Vagina (tissue), 2 donors: ENCODE results near the gene PAX4. TPM values are rescaled to one million over a fixed set of nuclear protein-coding genes. Genes with fewer than 3 reads are reported as not detected.

Experiments
- DNase-seq, 2 donors: peaks; one replicate each; pipeline ENCODE4 v3.0.0-alpha.2; 2017; ENCODE audit errors: extremely low spot score in 2 of 2
- H3K27ac ChIP-seq: fragments of 200-600 bp; sonication (generic); one replicate; pipeline ENCODE4 v1.5.1; 2019
- H3K27me3 ChIP-seq: fragments of 200-600 bp; sonication (generic); one replicate; pipeline ENCODE4 v1.5.1; 2019
- H3K36me3 ChIP-seq, 2 donors: fragments of 200-600 bp; sonication (generic); one replicate each; pipeline ENCODE4 v1.5.1; 2017 to 2019
- H3K4me1 ChIP-seq: fragments of 200-600 bp; sonication (generic); one replicate; pipeline ENCODE4 v1.5.1; 2019
- H3K4me3 ChIP-seq, 2 donors: fragments of 200-600 bp; sonication (generic); 1 replicate in 1 of 2; 2 replicates in 1 of 2; pipeline ENCODE4 v1.5.1; 2016 to 2019
- H3K9me3 ChIP-seq: fragments of 200-600 bp; sonication (generic); one replicate; pipeline ENCODE4 v1.5.1; 2019
- POLR2A ChIP-seq, 2 donors: fragments of 450-650 bp; IDR thresholded peaks; one replicate each; pipeline ENCODE4 v1.6.1; 2017; ENCODE audit warnings: antibody characterized with exemption in 2 of 2, mild to moderate bottlenecking in 2 of 2, moderate library complexity in 2 of 2
- POLR2AphosphoS5 ChIP-seq, 2 donors: sonication (generic); formaldehyde crosslinking; IDR thresholded peaks; one replicate each; pipeline ENCODE4 v1.9.0; 2017; ENCODE audit warnings: antibody characterized with exemption in 2 of 2, mild to moderate bottlenecking in 2 of 2, low read depth in 1 of 2; ENCODE audit not compliant: insufficient read depth in 1 of 2
- intact Hi-C: fragments of 100-400 bp; cut with DNase I; formaldehyde crosslinking; loops from one replicate; pipeline ENCODE4 v1.15.1; 2023
- total RNA-seq: library from RNA; depleted of rRNA; stranded (reverse); fragments of >200 nt; gene quantifications from one replicate; pipeline ENCODE4 v1.2.3, GENCODE V29; 2016
- TF ChIP-seq, protein P1 (sequence below), 3 experiments: fragments of 450-650 bp in 2 of 3; fragments of 200-600 bp in 1 of 3; sonication (generic) in 1 of 3; IDR thresholded peaks; one replicate each; pipeline ENCODE4 v1.5.1; 2017 to 2019; ENCODE audit warnings: antibody characterized with exemption in 3 of 3, mild to moderate bottlenecking in 2 of 3, moderate library complexity in 2 of 3

PAX4 gene
- total RNA-seq, 1 donor from 2014 or later: not detected

DNA sequence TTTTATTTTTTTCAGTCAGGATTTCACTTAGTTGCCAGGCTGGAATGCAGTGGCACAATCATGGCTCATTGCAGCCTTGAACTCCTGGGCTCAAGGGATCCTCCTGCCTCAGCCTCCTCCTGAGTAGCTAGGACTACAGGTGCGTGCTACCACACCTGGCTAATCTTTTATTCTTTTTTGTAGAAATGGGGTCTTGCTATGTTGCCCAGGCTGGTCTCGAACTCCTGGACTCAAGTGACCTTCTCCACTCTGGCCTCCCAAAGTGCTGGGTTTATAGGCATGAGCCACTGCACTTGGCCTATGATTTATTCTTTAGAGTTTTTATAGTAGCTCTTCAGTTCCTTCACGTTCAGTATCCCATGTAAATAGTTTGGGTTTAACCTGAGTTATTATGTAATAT, 39.6 kb upstream of the PAX4 start:
- no peak for DNase-seq
- H3K36me3 ChIP-seq: no peaks in the 10 kb centered on the region
- intact Hi-C loops: no loop called here

DNA sequence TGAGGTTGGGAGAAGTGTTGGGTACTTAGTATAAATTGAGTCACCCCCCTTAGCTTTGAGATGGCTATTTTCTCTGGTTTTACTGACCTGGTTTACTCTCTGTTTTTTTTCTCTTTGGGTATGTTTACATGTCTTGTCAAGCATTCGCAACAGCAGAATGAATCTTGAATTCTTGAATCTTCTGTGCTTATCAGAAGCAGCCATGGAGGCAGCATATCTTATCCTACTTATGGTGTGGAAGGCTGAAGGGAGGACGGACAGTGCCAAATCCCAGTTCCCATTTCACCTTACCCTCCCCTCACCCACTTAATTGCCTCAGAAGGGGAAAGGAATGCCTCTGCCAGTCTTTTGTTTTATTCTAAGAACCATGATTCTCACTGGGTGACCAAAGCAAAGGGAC, 37.8 kb upstream of the PAX4 start:
- Histone ChIP-seq H3K4me3 (no peak overlapping the region), H3K36me3 (no peaks in the 10 kb centered on the region), H3K4me1 (peaks cover 41% of the 10 kb centered on the region), H3K27ac (no peak overlapping the region), H3K9me3 (no peaks in the 10 kb centered on the region), H3K27me3 (no peaks in the 10 kb centered on the region)
- intact Hi-C loops: no loop called here
- TF ChIP-seq POLR2A (IDR thresholded peaks at IDR 0.05) (no peak), POLR2AphosphoS5 (IDR thresholded peaks at IDR 0.05; ENCODE audit: insufficient read depth in 1 of 2, low read depth in 1 of 2) (no peak)
- TF ChIP-seq, protein P1, sequence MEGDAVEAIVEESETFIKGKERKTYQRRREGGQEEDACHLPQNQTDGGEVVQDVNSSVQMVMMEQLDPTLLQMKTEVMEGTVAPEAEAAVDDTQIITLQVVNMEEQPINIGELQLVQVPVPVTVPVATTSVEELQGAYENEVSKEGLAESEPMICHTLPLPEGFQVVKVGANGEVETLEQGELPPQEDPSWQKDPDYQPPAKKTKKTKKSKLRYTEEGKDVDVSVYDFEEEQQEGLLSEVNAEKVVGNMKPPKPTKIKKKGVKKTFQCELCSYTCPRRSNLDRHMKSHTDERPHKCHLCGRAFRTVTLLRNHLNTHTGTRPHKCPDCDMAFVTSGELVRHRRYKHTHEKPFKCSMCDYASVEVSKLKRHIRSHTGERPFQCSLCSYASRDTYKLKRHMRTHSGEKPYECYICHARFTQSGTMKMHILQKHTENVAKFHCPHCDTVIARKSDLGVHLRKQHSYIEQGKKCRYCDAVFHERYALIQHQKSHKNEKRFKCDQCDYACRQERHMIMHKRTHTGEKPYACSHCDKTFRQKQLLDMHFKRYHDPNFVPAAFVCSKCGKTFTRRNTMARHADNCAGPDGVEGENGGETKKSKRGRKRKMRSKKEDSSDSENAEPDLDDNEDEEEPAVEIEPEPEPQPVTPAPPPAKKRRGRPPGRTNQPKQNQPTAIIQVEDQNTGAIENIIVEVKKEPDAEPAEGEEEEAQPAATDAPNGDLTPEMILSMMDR (IDR thresholded peaks at IDR 0.05): no peak
- no peak for DNase-seq

More for the DNA sequence above, 39.6 kb upstream of the PAX4 start:
- H3K4me1 ChIP-seq: peaks cover 34% of the 10 kb centered on the region
- H3K27me3 ChIP-seq: no peaks in the 10 kb centered on the region
- H3K9me3 ChIP-seq: no peaks in the 10 kb centered on the region
- TF ChIP-seq, protein P1 (IDR thresholded peaks at IDR 0.05): no peak
- TF ChIP-seq POLR2AphosphoS5 (IDR thresholded peaks at IDR 0.05; ENCODE audit: insufficient read depth in 1 of 2, low read depth in 1 of 2): no peak
- no peak for TF ChIP-seq POLR2A (IDR thresholded peaks at IDR 0.05)
- no peak overlapping the region for H3K27ac ChIP-seq
- no peak overlapping the region for H3K4me3 ChIP-seq

DNA sequence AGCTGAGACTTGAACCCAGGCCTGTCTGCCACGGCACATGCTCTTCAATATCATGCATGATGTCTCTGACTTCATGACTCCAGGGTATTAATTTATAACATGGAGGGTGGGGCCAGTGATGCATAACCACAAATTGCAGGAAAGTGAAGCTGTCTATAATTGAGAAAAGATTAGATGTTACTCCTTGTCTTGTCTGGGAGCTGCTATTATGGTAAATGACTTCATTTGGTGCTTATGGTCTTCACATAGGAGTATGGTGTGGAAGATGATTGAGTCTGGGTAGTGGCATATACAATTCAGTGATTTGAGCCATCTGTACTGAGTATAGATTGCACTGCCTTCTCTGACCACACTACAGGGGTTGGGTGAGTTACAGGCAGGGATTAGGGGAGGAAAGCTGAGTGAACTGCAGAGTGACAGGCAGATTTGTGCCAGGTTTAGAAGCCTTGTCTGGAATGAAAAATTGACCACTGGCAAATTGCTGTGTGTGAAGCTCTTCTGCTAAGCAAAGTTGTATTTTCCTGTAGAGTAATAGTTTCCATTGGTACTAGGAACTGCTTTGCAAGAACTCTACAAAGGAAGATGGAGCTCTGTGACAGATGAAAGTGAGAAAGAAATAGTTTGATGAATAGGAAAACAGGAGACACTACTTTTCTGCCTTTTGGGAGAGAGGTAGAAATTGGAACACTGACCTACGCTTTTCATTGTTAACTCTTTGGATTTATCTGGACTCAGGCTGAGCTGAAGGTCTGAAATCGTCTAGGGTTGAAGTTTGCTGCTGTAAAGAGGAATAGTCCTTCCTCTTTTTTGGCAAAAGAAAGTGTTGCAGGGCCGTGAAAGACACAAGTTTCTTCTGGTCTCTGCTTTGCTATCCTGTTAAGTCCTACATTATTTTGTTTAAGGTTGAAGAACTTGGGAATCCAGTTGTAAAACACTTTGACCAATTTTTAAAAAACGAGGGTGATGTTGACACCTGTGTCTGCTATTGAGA, 36.8 kb upstream of the PAX4 start:
- Histone ChIP-seq H3K4me3 (no peak overlapping the region), H3K9me3 (no peaks in the 10 kb centered on the region), H3K27ac (no peak overlapping the region), H3K4me1 (peaks cover 42% of the 10 kb centered on the region), H3K27me3 (no peaks in the 10 kb centered on the region), H3K36me3 (no peaks in the 10 kb centered on the region)
- intact Hi-C loops: loop anchor here (5.0 kb wide), 1 partner anchor 67 kb away; the partner anchor contains the start of genes ARF5 and GCC1
- no peak for TF ChIP-seq POLR2A (IDR thresholded peaks at IDR 0.05)
- no peak for DNase-seq

DNA sequence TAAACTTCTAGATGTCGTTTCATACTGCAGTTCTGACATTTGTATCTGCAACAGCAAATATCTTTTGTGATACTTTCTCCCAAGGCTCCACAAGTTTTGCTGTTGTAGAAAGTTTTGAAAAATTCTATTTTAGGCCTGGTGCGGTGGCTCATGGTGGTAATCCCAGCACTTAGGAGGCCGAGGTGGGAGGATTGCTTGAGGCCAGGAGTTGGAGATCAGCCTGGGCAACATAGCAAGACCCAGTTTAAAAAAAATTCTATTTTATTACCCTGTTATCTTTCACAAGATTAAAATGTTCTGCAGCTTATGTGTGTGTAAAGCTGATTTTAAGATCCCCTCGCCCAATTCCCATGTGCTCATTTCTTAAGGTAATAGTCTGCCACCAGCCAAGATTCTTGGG, 35.5 kb upstream of the PAX4 start:
- H3K4me3 ChIP-seq: peak overlapping the region; percentile 90
- intact Hi-C loops: loop anchor here (5.0 kb wide), 1 partner anchor 66 kb away; the partner anchor contains the start of genes ARF5 and GCC1

DNA sequence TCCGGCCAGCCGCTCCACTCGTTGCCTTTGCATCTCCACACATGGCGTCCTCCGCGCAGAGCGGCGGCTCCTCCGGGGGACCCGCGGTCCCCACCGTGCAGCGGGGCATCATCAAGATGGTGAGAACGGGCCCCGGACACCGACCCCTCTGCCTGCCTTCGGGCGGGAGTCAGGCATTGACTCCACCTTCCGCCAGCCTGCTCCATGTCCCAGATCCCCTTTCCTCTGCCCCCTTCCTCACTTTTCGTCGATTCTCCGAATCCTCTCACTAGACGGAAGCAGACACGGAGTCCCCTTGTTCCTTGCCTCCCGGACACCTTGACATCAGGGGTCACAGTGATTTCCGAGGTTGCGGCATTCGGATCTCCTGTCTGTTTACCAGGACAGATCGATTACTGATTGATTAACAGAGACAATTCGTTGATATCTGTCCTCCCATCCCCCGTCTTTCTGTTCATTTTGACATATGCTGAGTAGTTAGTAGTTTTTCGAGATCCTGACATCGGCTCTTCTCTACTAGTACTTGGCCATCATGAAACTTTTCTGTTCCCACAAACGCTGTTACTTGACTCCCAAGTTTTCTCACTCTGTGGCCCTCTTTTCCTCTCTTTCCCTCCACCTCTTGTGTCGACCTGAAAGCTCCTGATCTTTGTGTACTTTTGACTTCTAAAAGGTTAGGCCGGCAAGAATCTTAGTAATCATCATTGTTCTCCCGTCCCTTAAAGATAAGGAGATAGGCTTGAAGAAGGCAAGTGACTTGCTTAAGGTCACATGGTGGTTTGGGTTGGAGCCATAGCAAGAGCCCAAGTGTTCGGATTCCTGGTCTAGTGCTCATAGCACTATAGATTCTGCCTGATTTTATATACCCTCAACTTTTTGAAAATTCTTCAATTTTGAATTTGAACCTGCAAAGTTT, 34.6 kb upstream of the PAX4 start:
- Histone ChIP-seq H3K4me3 (peak overlapping the region; percentile 90), H3K27me3 (no peaks in the 10 kb centered on the region), H3K27ac (peak overlapping the region; percentile 71), H3K36me3 (no peaks in the 10 kb centered on the region), H3K9me3 (no peaks in the 10 kb centered on the region), H3K4me1 (peaks cover 42% of the 10 kb centered on the region)
- TF ChIP-seq, protein P1 (IDR thresholded peaks at IDR 0.05): no peak
- TF ChIP-seq POLR2A (IDR thresholded peaks at IDR 0.05): no peak
- TF ChIP-seq POLR2AphosphoS5 (IDR thresholded peaks at IDR 0.05; ENCODE audit: insufficient read depth in 1 of 2, low read depth in 1 of 2): no peak
- no peak for DNase-seq
- intact Hi-C loops: loop anchor here (5.0 kb wide), 1 partner anchor 65 kb away; the partner anchor contains the start of genes ARF5 and GCC1

More for the DNA sequence above, 35.5 kb upstream of the PAX4 start:
- no peak for TF ChIP-seq POLR2AphosphoS5 (IDR thresholded peaks at IDR 0.05; ENCODE audit: insufficient read depth in 1 of 2, low read depth in 1 of 2)
- no peak for DNase-seq
- H3K9me3 ChIP-seq: no peaks in the 10 kb centered on the region
- no peak overlapping the region for H3K27ac ChIP-seq
- H3K4me1 ChIP-seq: peaks cover 42% of the 10 kb centered on the region
- H3K36me3 ChIP-seq: no peaks in the 10 kb centered on the region
- no peaks in the 10 kb centered on the region for H3K27me3 ChIP-seq
